ENCODE measurements around the gene METRNL.
"Not testable (repeated sequence)": the region's sequence is repeated elsewhere in the genome, so short reads cannot be mapped to it uniquely, and the experiment has no call there.

METRNL gene

DNA sequence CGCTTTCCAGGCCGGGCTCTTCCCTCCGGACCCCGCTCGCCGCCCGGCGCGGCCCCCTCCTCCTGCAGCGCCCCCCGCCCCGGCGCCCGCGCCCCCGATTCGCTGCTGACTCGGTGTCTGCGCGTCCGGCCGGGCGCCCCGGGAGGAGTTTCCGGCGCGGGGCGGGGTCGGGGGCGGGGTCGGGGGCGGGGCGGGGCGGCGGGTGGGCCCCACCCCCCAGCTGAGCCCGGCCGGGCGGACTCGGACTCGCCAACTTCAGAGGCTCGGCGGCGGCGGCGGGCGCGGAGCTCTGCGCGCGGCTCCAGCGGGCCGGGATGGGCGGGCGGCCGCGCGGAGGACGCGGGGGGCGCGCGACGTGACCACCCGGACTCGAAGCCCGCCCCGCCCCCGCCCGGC, at the start of gene METRNL:
Gene METRNL (plus strand): TSS at position 258 of the 396 bp plus-strand sequence. CDS start 207 bp downstream, outside the sequence.
- DNase-seq = peak; percentile 54

- DNase-seq = no peak
Measured at GRCh38 chr17:83030432-83030831, 49.0 kb upstream of the METRNL start.

GRCh38 chr17:83031321-83031945, 48.0 kb upstream of the METRNL start:
- DNase-seq = no peak

DNA sequence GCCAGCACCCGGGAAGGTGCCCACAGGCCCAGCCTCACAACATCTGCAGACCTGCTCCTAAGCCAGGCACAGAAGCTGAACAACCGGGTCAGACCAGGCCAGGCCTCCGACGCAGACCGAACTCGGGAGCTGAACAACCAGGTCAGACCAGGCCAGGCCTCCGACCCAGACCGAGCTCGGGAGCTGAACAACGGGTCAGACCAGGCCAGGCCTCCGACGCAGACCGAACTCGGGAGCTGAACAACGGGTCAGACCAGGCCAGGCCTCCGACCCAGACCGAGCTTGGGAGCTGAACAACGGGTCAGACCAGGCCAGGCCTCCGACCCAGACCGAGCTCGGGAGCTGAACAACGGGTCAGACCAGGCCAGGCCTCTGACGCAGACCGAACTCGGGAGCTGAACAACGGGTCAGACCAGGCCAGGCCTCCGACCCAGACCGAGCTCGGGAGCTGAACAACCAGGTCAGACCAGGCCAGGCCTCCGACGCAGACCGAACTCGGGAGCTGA, 47.4 kb upstream of the METRNL start:
- not testable (repeated sequence) for DNase-seq

- no peak for DNase-seq
Measured at GRCh38 chr17:83032781-83033180, 46.6 kb upstream of the METRNL start.

DNA sequence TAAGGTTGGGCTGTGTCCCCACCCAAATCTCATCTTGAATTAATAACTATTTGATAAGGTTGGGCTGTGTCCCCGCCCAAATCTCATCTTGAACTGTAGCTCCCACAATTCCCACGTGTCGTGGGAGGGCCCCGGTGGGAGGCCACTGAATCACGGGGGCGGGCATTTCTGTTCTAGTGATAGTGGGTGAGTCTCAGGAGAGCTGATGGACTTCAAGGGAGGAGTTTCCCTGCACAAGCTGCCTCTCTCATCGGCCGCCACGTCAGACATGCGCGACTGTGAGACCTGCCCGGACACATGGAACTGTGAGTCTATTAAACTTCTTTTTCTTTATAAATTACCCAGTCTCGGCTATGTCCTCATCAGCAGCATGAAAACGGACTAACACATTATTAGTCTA, 44.9 kb upstream of the METRNL start:
- DNase-seq = no peak

GRCh38 chr17:83035722-83036121, 43.7 kb upstream of the METRNL start:
- DNase-seq = no peak

DNA sequence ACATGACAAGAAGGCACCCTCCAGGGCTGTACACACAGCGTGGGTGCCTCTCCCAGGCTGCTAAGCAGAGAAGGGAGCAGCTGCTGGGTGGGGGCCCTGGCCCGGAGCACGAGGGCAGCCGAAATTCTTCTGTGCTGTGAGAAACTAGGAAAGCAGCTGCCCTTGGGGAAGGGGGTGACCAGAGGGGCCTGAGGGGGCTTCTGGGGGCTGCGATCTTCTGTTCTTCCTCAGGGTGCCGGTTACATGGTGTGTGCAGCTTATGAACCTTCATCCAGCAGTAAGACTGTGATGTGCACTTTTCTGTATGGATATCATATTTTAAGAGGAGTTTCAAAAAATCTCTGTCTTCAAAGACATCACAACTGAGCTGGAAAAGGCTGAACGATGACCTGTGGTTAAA, 43.2 kb upstream of the METRNL start:
- no peak for DNase-seq

DNA sequence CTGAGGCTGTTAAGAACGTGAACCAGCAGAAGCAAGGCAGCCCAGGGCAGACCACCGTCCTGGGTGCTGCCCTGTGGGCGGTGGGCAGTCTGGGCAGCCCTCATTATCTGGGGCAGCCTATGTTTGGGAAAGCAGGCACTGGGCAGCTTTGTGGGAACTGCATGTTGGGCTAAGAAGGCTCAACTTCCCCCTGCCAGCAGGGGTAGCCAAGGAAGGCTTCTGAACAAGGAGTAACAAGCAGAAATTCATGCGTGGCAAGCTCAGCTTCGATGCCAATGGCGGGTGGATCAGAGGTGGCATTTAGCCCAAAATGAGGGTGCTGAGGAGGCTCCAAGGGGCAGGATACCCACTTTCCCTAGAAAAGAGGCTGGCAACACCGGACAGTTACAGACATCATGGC, 42.7 kb upstream of the METRNL start:
- no peak for DNase-seq

- DNase-seq = no peak
Measured at GRCh38 chr17:83037084-83037873, 42.1 kb upstream of the METRNL start.

GRCh38 chr17:83037874-83038165, 41.6 kb upstream of the METRNL start:
- no peak for DNase-seq

DNA sequence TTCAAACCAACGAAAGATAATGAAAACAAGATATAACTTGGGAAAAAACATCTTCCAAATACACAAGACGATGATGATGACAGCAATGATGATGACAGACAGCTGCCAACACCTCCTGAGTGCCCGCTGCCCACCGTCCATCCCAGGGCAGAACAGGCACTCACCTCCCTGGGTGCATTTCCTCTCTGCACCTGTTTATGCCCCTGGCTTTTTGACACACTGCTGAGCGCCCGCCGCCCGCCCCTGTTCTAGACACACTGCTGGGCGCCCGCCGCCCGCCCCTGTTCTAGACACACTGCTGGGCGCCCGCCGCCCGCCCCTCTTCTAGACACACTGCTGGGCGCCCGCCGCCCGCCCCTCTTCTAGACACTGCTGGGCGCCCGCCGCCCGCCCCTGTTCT, 40.4 kb upstream of the METRNL start:
- DNase-seq = not testable (repeated sequence)

- no peak for DNase-seq
Measured at GRCh38 chr17:83041305-83041704, 38.1 kb upstream of the METRNL start.

DNA sequence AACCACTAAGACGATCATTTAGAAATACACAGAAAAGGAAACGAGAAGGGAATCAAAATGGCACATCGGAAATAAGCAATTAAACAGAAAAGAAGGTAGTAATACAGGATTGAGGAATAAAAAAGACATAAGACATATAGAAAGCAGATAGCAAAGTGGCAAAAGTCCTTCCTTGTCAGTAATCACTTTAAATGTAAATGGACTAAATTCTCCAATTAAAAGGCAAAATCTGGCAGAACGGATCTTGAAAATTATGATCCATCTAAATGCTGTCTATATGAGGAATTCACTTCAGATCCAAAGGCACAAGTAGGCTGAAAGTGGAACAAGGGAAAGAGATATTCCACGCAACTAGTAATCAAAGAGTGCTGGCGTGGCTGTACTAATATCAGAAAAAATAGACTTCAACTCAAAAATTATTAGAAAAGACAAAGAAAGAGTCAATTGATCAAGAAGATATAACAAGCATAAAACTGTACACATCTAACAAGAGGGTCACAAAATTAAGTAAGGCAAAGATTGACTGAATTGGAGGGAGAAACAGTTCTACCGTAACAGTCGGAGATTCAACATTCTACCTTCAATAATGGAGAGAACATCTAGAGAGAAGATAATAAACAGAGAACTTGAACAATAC, 36.8 kb upstream of the METRNL start:
- no peak for DNase-seq

DNA sequence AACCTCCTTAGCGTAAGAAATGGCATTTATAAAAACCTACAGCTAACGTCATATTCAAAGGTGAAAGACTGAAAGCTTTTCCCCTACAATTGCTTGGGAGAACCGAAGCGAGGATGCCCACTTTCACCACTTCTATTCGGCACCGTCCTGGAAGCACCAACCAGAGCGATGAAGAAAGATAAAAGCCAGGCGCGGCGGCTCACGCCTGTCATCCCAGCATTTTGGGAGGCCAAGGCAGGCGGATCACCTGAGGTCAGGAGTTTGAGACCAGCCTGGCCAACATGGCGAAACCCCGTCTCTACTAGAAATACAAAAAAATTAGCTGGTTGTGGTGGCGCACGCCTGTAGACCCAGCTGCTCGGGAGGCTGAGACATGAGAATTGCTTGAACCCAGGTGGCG, 34.9 kb upstream of the METRNL start:
- DNase-seq = not testable (repeated sequence)

DNA sequence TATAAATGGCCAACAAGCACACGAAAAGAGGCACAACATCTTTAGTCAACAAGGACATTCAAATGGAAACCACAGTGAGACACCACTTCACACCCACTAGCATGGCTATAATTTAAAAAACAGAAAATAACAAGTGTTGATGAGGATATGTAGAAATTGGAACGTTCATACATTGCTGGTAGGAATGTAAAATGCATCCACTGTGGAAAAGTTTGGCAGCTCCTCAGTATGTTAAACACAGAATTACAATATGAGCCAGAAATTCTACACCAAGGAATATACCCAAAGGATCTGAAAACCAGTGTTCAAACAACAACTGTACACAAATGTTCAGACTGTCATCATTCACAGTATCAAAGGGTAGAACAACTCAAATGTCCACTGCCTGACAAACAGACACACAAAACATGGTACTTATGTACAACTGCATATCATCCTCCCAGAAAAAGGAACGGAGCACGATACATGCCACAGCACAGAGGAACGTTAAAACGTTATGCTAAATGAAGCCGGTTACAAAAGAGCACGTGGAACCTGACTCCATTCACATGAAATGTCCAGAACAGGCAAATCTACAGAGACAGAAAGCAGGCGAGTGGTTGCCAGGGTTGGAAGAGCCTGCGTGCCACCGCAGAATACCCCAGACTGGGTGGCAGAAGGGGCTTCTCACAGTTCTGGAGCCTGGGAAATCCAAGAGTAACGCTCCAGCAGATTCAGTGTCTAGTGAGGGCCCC, 32.8 kb upstream of the METRNL start:
- no peak for DNase-seq

- no peak for DNase-seq
Measured at GRCh38 chr17:83047182-83047478, 32.3 kb upstream of the METRNL start.

- DNase-seq = not testable (repeated sequence)
Measured at GRCh38 chr17:83047818-83048475, 31.5 kb upstream of the METRNL start.

GRCh38 chr17:83050651-83051395, 28.6 kb upstream of the METRNL start:
- no peak for DNase-seq

DNA sequence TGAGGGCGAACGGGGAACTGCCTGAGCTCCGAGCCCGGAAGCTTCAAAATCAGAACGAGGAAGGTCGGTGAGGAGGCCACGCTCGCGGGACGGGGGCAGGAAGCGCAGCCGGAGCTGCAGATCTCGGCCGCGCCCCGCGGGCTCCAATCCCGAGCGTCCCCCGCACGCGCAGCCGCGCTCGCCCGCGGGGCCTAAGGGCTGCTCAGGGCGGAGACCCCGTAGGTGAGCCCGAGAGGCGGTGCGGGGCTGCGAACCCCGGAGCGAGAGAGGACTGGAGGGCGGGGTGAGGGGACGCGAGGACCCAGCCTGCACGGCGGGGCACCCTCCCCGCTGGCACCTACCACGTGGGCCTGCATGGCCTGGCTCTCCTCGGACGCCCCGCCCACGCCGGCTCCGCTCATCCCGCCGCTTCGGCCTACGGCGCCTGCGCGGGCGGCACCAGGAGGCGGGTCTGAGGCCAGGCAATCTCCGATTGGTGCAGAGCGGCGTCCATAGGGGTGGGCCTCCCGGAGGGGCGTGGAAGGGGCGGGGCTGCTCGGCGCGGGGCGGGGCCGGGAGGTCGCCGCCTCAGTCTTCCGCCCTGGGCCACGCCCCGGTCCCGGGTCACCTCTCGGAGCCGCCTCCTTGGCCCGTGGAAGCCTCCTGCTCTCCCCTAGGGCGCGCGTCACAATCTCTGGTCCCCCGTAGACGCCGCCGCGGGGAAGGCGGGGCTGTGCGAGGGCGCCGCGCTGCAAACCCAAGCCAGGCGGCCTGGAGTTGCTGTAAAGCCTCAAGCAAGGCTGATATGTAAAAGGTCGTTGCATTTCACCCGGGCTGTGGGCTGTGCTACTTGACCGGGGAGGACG, 27.8 kb upstream of the METRNL start:
- peak; percentile 88 for DNase-seq

GRCh38 chr17:83052241-83052564, 27.2 kb upstream of the METRNL start:
- DNase-seq = no peak
